Activated gamma-delta T cell treated with anti-CD3 and anti-CD28 coated beads, Interleukin-2, amount 50 U/mL, for 16 hours (primary cell): ENCODE data around the gene BTD.
A peak's percentile ranks its signal among the peaks of the same experiment; 100 is the strongest.
"Not testable (repeated sequence)": the region's sequence is repeated elsewhere in the genome, so short reads cannot be mapped to it uniquely, and the experiment has no call there.

Experiments used
- DNase-seq: peaks from one replicate; pipeline ENCODE4 v3.0.0-alpha.2; 2020; ENCODE audit warnings: low read depth

BTD gene

GRCh38 chr3:15601399-15602145, at the start of gene BTD, which contains the start of gene HACL1:
Gene BTD, plus strand, starts transcription at chr3:15601745. Its CDS starts 33,695 bp downstream, at chr3:15635440.
Gene HACL1, minus strand, starts transcription at chr3:15601569. Its CDS starts 106 bp downstream, at chr3:15601463.
- DNase-seq: peak; percentile 99

GRCh38 chr3:15551902-15552301, 49.6 kb upstream of the BTD start:
- DNase-seq: no peak

- no peak for DNase-seq
Measured at GRCh38 chr3:15553749-15554148, 47.8 kb upstream of the BTD start.

GRCh38 chr3:15556512-15556911, 45.0 kb upstream of the BTD start:
- DNase-seq: no peak

- DNase-seq: peak; percentile 28
Measured at GRCh38 chr3:15557511-15557946, 44.0 kb upstream of the BTD start.

GRCh38 chr3:15558581-15558980, 43.0 kb upstream of the BTD start:
- no peak for DNase-seq

GRCh38 chr3:15562560-15562959, 39.0 kb upstream of the BTD start:
- no peak for DNase-seq

GRCh38 chr3:15563190-15563589, 38.4 kb upstream of the BTD start:
- no peak for DNase-seq

GRCh38 chr3:15572138-15572537, 29.4 kb upstream of the BTD start:
- DNase-seq: no peak

- DNase-seq: no peak
Measured at GRCh38 chr3:15575446-15575845, 26.1 kb upstream of the BTD start.

- no peak for DNase-seq
Measured at GRCh38 chr3:15576475-15576874, 25.1 kb upstream of the BTD start.

GRCh38 chr3:15578289-15578867, 23.2 kb upstream of the BTD start:
- DNase-seq: no peak

GRCh38 chr3:15579051-15579450, 22.5 kb upstream of the BTD start:
- no peak for DNase-seq

- DNase-seq: no peak
Measured at GRCh38 chr3:15581471-15582394, 19.8 kb upstream of the BTD start.

GRCh38 chr3:15585111-15585845, 16.3 kb upstream of the BTD start:
- no peak for DNase-seq

GRCh38 chr3:15591242-15591641, 10.3 kb upstream of the BTD start:
- no peak for DNase-seq

GRCh38 chr3:15591928-15592327, 9.6 kb upstream of the BTD start:
- DNase-seq: no peak

- no peak for DNase-seq
Measured at GRCh38 chr3:15592968-15593367, 8.6 kb upstream of the BTD start.

GRCh38 chr3:15595955-15596354, 5.6 kb upstream of the BTD start:
- no peak for DNase-seq

- no peak for DNase-seq
Measured at GRCh38 chr3:15601046-15601398, 523 bp upstream of the BTD start.

- no peak for DNase-seq
Measured at GRCh38 chr3:15602146-15602536, 596 bp downstream of the BTD start.

GRCh38 chr3:15602816-15603215, 1.3 kb downstream of the BTD start:
- DNase-seq: not testable (repeated sequence)
